Psoas muscle (tissue), 8 donors: ENCODE data around the gene MYRIP. TPM values are rescaled to one million over a fixed set of nuclear protein-coding genes. Genes with fewer than 3 reads are reported as not detected.

ENCODE experiments used
- ATAC-seq, 4 donors: fragments of 200-7000 bp; cut with Tn5 transposase; one replicate each; pipeline ENCODE4 v1.9.1; 2020; ENCODE audit warnings: moderate library complexity in 3 of 4, mild to moderate bottlenecking in 2 of 4
- DNase-seq, 2 donors: peaks; one replicate each; pipeline ENCODE4 v3.0.0-alpha.2; 2020
- H3K27ac ChIP-seq: fragments of 200-600 bp; one replicate; pipeline ENCODE4 v1.8.0; 2022
- H3K27me3 ChIP-seq, 3 donors: fragments of 200-600 bp in 1 of 3; one replicate each; pipeline versions ENCODE4 v1.6.1 to v1.8.0; 2013 to 2022; ENCODE audit warnings: low read length in 2 of 3, mild to moderate bottlenecking in 2 of 3, moderate library complexity in 1 of 3; ENCODE audit not compliant: insufficient read depth in 3 of 3
- H3K36me3 ChIP-seq, 2 donors: fragments of 200-600 bp in 1 of 2; one replicate each; pipeline versions ENCODE4 v1.6.1 to v1.8.0; 2013 to 2022; ENCODE audit warnings: low read depth in 1 of 2, mild to moderate bottlenecking in 1 of 2, moderate library complexity in 1 of 2; ENCODE audit not compliant: insufficient read depth in 1 of 2
- H3K4me1 ChIP-seq: fragments of 200-600 bp; one replicate; pipeline ENCODE4 v1.8.0; 2022
- H3K4me3 ChIP-seq: fragments of 200-600 bp; one replicate; pipeline ENCODE4 v1.8.0; 2022; ENCODE audit warnings: mild to moderate bottlenecking
- H3K9me3 ChIP-seq: fragments of 200-600 bp; one replicate; pipeline ENCODE4 v1.8.0; 2022
- CTCF ChIP-seq: fragments of 200-600 bp; IDR thresholded peaks from one replicate; pipeline ENCODE4 v1.8.0; 2022; ENCODE audit warnings: antibody characterized with exemption
- WGBS, 3 donors: extraction: QIAGEN DNeasy Blood & Tissue Kit; methylation state at CpG; one replicate each; pipeline versions ENCODE4 v1.1.6 to v1.1.7; 2013; 5-methylcytosine and 5-hydroxymethylcytosine counted together
- intact Hi-C, 2 donors: fragments of 100-400 bp; cut with DNase I; formaldehyde crosslinking; loops; one replicate each; pipeline versions ENCODE4 v1.11.0 to v1.14.2; 2022
- polyA plus RNA-seq, 3 donors: library from polyadenylated mRNA; stranded (reverse); fragments of 200-250 nt; gene quantifications; one replicate each; pipeline ENCODE4 v1.2.3, GENCODE V29; 2013
- total RNA-seq, 4 donors: library from RNA; stranded (reverse); fragmentation: NEBNext Ultra II Directional in 2 of 4; extraction: Animal tissue kit (Norgen Biotek cat#: 25700) in 2 of 4; gene quantifications; one replicate each; pipeline versions ENCODE4 v1.2.1 to v1.2.4, GENCODE V29; 2021 to 2023
- donor health status: healthy with polysubstance abuse.
- donor health status: DM: no; HTN: no; CAD: no; lungs with moderate emphysema.
- donor health status: Bipolar disorder and iron deficiency.
- donor health status: healthy.
- donor health status: DM: yes; HTN: yes; CAD: no.
- donor health status: DM: no; HTN: no; CAD: no.
- donor health status: DM: no; HTN: no; CAD: no.
- donor health status: DM: yes; HTN: yes; CAD: no.

Gene MYRIP
- total and polyA plus RNA-seq, 7 donors: 0.35 to 2.8 (median 1.1) TPM

GRCh38 chr3:39848365-39848764 is 39.0 kb downstream of the MYRIP start:
- no peak for ATAC-seq
- no peaks in the 10 kb centered on the region for H3K4me1 ChIP-seq
- H3K9me3 ChIP-seq: no peaks in the 10 kb centered on the region

GRCh38 chr3:39849992-39850715 is 40.7 kb downstream of the MYRIP start:
- H3K27me3 ChIP-seq: no peaks in the 10 kb centered on the region
- no peaks in the 10 kb centered on the region for H3K4me1 ChIP-seq
- no peaks in the 10 kb centered on the region for H3K36me3 ChIP-seq
- no peak for TF ChIP-seq CTCF
- WGBS, 3 donors: 64 to 71% (median 65%) methylated on average over 3 of the region's 3 CpGs
- no peak for DNase-seq
- no peak overlapping the region for H3K27ac ChIP-seq
- intact Hi-C loops: no loop called here
- H3K4me3 ChIP-seq: no peak overlapping the region
- ATAC-seq: no peak
- H3K9me3 ChIP-seq: no peaks in the 10 kb centered on the region

More at GRCh38 chr3:39848365-39848764, 39.0 kb downstream of the MYRIP start:
- Histone ChIP-seq H3K27me3 (no peaks in the 10 kb centered on the region), H3K27ac (no peak overlapping the region), H3K4me3 (no peak overlapping the region), H3K36me3 (no peaks in the 10 kb centered on the region)
- DNase-seq: no peak
- TF ChIP-seq CTCF: no peak
- intact Hi-C loops: no loop called here

GRCh38 chr3:39850716-39851032 is 41.3 kb downstream of the MYRIP start:
- intact Hi-C loops: no loop called here
- no peaks in the 10 kb centered on the region for H3K9me3 ChIP-seq
- TF ChIP-seq CTCF: no peak
- no peaks in the 10 kb centered on the region for H3K27me3 ChIP-seq
- DNase-seq (no peak), ATAC-seq (no peak)
- no peak overlapping the region for H3K27ac ChIP-seq
- no peaks in the 10 kb centered on the region for H3K36me3 ChIP-seq
- H3K4me3 ChIP-seq: no peak overlapping the region
- WGBS, 3 donors: 55 to 67% (median 57%) methylated on average over 2 of the region's 2 CpGs
- H3K4me1 ChIP-seq: no peaks in the 10 kb centered on the region

- no peaks in the 10 kb centered on the region for H3K36me3 ChIP-seq
- no peaks in the 10 kb centered on the region for H3K4me1 ChIP-seq
- peaks cover 8% of the 10 kb centered on the region for H3K9me3 ChIP-seq
- no peak overlapping the region for H3K4me3 ChIP-seq
- intact Hi-C loops: no loop called here
- ATAC-seq (no peak), DNase-seq (no peak)
- no peak overlapping the region for H3K27ac ChIP-seq
- H3K27me3 ChIP-seq: no peaks in the 10 kb centered on the region
- TF ChIP-seq CTCF: no peak
- 89 to 94% (median 93%) methylated on average over 3 of the region's 3 CpGs for WGBS, 3 donors
Measured at GRCh38 chr3:39855517-39855916, 46.1 kb downstream of the MYRIP start.

- TF ChIP-seq CTCF: no peak
Measured at GRCh38 chr3:39869890-39870289, 60.5 kb downstream of the MYRIP start.

More at GRCh38 chr3:39869890-39870289, 60.5 kb downstream of the MYRIP start:
- H3K4me1 ChIP-seq: no peaks in the 10 kb centered on the region
- H3K27me3 ChIP-seq: no peaks in the 10 kb centered on the region
- intact Hi-C loops: no loop called here
- no peak overlapping the region for H3K4me3 ChIP-seq
- DNase-seq (no peak), ATAC-seq (no peak)
- WGBS, 3 donors: 57 to 71% (median 65%) methylated on average over 2 of the region's 2 CpGs
- H3K27ac ChIP-seq: no peak overlapping the region
- H3K36me3 ChIP-seq: no peaks in the 10 kb centered on the region
- H3K9me3 ChIP-seq: peaks cover 5% of the 10 kb centered on the region
